ENCODE results near the gene TRMT1L. TPM values are rescaled to one million over a fixed set of nuclear protein-coding genes. Genes with fewer than 3 reads are reported as not detected.
A peak's percentile ranks its signal among the peaks of the same experiment; 100 is the strongest.

TRMT1L gene
- total RNA-seq, 4 donors from 2014 or later, result 10.2 to 24.1 (median 20.9) TPM

DNA sequence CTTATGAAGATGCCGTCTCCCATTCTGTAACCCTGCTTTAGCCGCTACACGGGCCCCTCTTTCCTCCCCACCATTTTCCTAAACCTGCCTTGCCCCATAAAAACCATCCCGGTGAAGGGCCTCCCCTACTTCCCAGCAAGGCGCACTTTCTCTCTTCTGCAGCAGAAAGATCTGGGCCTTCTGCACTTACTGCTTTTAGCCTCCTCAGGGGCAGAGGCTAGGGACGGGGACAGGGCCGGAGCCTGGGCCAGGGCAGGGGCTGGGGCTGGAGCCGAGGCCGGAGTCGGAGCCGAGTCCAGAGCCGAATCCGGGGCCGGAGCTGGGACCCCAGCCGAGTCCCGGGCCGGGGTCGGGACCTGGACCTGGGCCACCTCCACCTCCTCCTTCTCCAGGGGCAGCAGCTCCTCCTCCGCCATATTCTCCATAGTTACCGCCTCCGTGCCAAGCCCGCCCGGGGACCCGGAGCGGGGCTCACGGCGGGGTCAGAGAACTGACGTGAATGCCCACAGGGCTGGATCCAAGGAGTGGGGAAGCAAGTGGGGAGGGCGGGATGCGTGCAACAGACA is 382 bp downstream of the TRMT1L start:
- no peak for DNase-seq
- Histone ChIP-seq H3K9me3 (no peaks in the 10 kb centered on the region), H3K4me1 (peaks cover 0 to 7% of the 10 kb centered on the region in 2 donors), H3K27ac (peak overlapping the region; percentile 99), H3K27me3 (no peaks in the 10 kb centered on the region), H3K36me3 (no peaks in the 10 kb centered on the region), H3K4me3 (peak overlapping the region; percentile 97 to 99)
- intact Hi-C loops (cut with DNase I; ENCODE audit: low total_unique reads), result no loop called here
- no peak for TF ChIP-seq POLR2A (IDR thresholded peaks at IDR 0.05)
- TF ChIP-seq, protein P1, sequence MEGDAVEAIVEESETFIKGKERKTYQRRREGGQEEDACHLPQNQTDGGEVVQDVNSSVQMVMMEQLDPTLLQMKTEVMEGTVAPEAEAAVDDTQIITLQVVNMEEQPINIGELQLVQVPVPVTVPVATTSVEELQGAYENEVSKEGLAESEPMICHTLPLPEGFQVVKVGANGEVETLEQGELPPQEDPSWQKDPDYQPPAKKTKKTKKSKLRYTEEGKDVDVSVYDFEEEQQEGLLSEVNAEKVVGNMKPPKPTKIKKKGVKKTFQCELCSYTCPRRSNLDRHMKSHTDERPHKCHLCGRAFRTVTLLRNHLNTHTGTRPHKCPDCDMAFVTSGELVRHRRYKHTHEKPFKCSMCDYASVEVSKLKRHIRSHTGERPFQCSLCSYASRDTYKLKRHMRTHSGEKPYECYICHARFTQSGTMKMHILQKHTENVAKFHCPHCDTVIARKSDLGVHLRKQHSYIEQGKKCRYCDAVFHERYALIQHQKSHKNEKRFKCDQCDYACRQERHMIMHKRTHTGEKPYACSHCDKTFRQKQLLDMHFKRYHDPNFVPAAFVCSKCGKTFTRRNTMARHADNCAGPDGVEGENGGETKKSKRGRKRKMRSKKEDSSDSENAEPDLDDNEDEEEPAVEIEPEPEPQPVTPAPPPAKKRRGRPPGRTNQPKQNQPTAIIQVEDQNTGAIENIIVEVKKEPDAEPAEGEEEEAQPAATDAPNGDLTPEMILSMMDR (IDR thresholded peaks at IDR 0.05), result no peak

DNA sequence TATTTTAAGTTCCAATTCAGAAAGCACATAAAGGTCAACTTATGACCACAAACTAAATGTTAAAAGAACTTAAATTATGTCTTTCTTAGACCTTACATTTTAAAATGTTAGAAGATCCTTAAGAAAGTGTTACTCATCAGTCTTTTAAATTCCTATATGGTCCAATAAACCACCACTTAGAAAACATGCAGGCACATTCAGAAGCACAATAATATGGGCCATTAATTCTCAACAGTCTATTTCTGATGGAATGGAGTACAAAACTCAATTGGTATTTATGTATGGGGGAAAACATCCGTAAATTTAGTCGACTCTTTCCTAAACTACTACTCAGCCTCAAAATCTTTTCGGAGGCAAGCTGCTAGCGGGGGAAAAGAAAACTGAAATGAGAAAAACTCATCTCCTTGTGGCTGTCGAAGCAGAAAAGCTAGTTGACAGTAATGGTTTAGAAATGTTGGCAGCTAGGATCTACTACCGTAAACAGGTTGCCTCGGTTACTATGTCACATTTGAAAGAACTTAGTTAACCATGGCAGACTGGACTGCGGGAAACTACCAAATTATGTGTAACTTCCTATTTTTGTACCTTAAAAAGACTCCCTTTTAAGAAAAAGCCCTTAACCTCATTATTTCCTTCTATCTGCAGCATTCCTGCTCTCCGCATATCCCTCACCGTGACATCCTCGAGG is 1.0 kb downstream of the TRMT1L start:
- peak overlapping the region; percentile 97 to 99 for H3K4me3 ChIP-seq
- H3K27me3 ChIP-seq, result no peaks in the 10 kb centered on the region
- peak overlapping the region; percentile 99 for H3K27ac ChIP-seq
- no peaks in the 10 kb centered on the region for H3K9me3 ChIP-seq
- TF ChIP-seq, protein P1 (IDR thresholded peaks at IDR 0.05), result no peak
- TF ChIP-seq POLR2A (IDR thresholded peaks at IDR 0.05), result no peak
- H3K36me3 ChIP-seq, result no peaks in the 10 kb centered on the region
- intact Hi-C loops (cut with DNase I; ENCODE audit: low total_unique reads), result no loop called here
- H3K4me1 ChIP-seq, result peaks cover 0 to 7% of the 10 kb centered on the region in 2 donors
- DNase-seq, result no peak

DNA sequence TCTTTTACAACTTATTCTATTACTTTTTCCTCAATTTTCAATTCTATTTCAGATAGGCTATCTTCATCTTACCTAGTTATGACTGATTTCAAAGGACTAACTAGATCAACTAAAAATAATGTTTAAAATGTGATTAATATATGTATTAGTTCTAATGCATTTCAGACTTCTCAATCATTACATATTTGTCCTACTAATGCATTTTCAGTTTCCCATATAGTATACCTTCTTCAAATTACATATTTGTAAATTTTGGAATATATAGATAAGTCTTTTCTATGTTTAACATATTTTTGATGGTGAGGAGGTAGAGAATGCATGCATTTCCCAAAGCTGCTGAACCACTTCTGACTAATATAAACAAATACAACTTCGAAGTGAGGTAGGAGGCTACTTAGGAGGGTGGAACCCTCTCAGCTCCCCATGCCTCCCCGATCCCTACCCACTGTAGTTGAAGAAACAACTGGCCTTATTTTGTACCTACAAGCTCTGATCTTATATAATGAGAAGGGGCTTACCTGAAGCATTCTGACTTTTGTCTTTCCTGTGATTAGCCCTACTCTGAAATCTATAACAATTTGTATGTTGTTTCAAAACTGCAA is 1.7 kb downstream of the TRMT1L start:
- peak overlapping the region; percentile 99 for H3K27ac ChIP-seq
- intact Hi-C loops (cut with DNase I; ENCODE audit: low total_unique reads), result no loop called here
- peak overlapping the region; percentile 97 to 99 for H3K4me3 ChIP-seq
- peaks cover 0 to 7% of the 10 kb centered on the region in 2 donors for H3K4me1 ChIP-seq
- no peaks in the 10 kb centered on the region for H3K9me3 ChIP-seq
- TF ChIP-seq, protein P1 (IDR thresholded peaks at IDR 0.05), result no peak
- no peak for TF ChIP-seq POLR2A (IDR thresholded peaks at IDR 0.05)
- no peaks in the 10 kb centered on the region for H3K36me3 ChIP-seq
- no peaks in the 10 kb centered on the region for H3K27me3 ChIP-seq
- no peak for DNase-seq

DNA sequence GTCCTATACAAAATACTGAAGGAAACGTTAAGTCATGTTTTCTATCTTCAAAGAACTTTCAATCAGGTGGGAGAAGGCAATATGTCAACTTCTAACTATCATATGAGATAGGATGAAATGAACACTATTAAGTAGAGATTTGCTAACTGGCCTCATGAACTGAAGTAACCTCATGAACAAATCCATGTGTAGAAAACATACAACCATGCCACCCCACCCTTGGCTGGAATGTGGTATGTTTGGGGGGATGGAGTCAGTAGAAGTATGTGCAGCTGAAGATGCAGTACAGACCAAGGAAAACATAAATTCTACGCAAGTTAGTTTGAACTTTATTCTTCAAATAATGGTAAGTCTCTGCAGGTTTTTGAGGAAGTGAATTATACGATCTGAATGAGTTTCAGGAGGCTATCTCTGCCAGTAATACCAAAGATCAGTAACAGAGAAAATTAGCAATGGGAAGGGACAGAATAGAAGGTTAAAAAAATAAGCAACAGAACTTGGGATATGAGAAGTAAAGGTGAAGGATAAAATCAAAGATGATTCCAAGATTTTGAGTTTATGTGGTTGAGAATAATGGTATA is 4.5 kb downstream of the TRMT1L start:
- no peak for DNase-seq
- Histone ChIP-seq H3K9me3 (no peaks in the 10 kb centered on the region), H3K27me3 (no peaks in the 10 kb centered on the region), H3K27ac (no peak overlapping the region), H3K4me1 (peaks cover 0 to 7% of the 10 kb centered on the region in 2 donors), H3K36me3 (no peaks in the 10 kb centered on the region), H3K4me3 (no peak overlapping the region)
- intact Hi-C loops (cut with DNase I; ENCODE audit: low total_unique reads), result no loop called here
- TF ChIP-seq, protein P1 (IDR thresholded peaks at IDR 0.05), result no peak
- TF ChIP-seq POLR2A (IDR thresholded peaks at IDR 0.05), result no peak

DNA sequence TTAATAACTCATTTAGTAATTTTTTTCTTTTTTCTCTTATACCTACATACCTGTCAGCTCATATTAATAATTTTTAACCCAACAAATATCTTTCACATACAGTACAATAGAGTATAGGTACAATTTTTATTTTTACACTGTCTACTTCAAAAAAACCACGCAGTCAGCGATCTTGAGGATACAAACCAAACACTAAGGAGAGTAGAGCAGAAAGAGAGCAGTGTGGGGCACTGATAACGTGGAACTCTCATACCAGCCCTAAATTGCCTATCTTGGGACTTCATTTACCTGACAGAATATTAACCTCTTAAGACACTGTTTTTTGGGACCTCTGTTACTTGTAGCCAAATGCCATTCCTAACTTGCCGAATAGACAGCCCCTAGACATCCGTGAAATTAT is 5.5 kb downstream of the TRMT1L start:
- H3K36me3 ChIP-seq, result no peaks in the 10 kb centered on the region
- DNase-seq, result no peak
- peaks cover 0 to 7% of the 10 kb centered on the region in 2 donors for H3K4me1 ChIP-seq
- intact Hi-C loops (cut with DNase I; ENCODE audit: low total_unique reads), result no loop called here
- H3K4me3 ChIP-seq, result no peak overlapping the region
- H3K27ac ChIP-seq, result no peak overlapping the region
- TF ChIP-seq, protein P1 (IDR thresholded peaks at IDR 0.05), result no peak
- TF ChIP-seq POLR2A (IDR thresholded peaks at IDR 0.05), result no peak
- H3K27me3 ChIP-seq, result no peaks in the 10 kb centered on the region
- no peaks in the 10 kb centered on the region for H3K9me3 ChIP-seq

Data from uterus (tissue), 4 donors.